Progenitor cell of endocrine pancreas (in vitro differentiated cells): ENCODE data around the gene CPAMD8. TPM values are rescaled to one million over a fixed set of nuclear protein-coding genes. Genes with fewer than 3 reads are reported as not detected.
A peak's percentile ranks its signal among the peaks of the same experiment; 100 is the strongest.

Experiments
- DNase-seq: peaks from one replicate; pipeline ENCODE4 v3.0.0; 2021; ENCODE audit warnings: low spot score; ENCODE audit not compliant: unreplicated experiment
- H3K27ac Mint-ChIP-seq: 2 replicates; pipeline ENCODE4 v1.8.0; 2021; ENCODE audit warnings: mild to moderate bottlenecking, moderate library complexity, mixed read lengths
- H3K27me3 Mint-ChIP-seq: 2 replicates; pipeline ENCODE4 v1.8.0; 2021; ENCODE audit warnings: mixed read lengths
- H3K36me3 Mint-ChIP-seq: 2 replicates; pipeline ENCODE4 v1.8.0; 2022; ENCODE audit warnings: mixed read lengths; ENCODE audit not compliant: insufficient read depth
- H3K4me1 Mint-ChIP-seq: 2 replicates; pipeline ENCODE4 v1.8.0; 2021; ENCODE audit warnings: low read depth, mixed read lengths
- H3K4me3 Mint-ChIP-seq: 2 replicates; pipeline ENCODE4 v1.8.0; 2021; ENCODE audit warnings: low read depth, mild to moderate bottlenecking, moderate library complexity, mixed read lengths
- H3K9me3 Mint-ChIP-seq: 2 replicates; pipeline ENCODE4 v1.8.0; 2021; ENCODE audit warnings: low read depth, mixed read lengths
- CTCF ChIP-seq: fragments of 200-600 bp; sonication (generic); IDR thresholded peaks from one replicate; pipeline ENCODE4 v1.5.0; 2021; ENCODE audit warnings: antibody characterized with exemption, mild to moderate bottlenecking; ENCODE audit not compliant: unreplicated experiment
- total RNA-seq: library from RNA; stranded (reverse); gene quantifications from 2 replicates; pipeline ENCODE4 v1.2.1, GENCODE V29; 2021

Gene CPAMD8
- total RNA-seq, 1 donor from 2014 or later, result 63.4 TPM

- H3K9me3 Mint-ChIP-seq, result no peaks in the 10 kb centered on the region
- H3K36me3 Mint-ChIP-seq, result peaks cover 13% of the 10 kb centered on the region
- no peaks in the 10 kb centered on the region for H3K4me1 Mint-ChIP-seq
- TF ChIP-seq CTCF, result no peak
- H3K4me3 Mint-ChIP-seq, result no peak overlapping the region
- no peak for DNase-seq
- H3K27me3 Mint-ChIP-seq, result no peaks in the 10 kb centered on the region
- no peak overlapping the region for H3K27ac Mint-ChIP-seq
Observed at GRCh38 chr19:16868423-16869130, 158.0 kb downstream of the CPAMD8 start.

DNA sequence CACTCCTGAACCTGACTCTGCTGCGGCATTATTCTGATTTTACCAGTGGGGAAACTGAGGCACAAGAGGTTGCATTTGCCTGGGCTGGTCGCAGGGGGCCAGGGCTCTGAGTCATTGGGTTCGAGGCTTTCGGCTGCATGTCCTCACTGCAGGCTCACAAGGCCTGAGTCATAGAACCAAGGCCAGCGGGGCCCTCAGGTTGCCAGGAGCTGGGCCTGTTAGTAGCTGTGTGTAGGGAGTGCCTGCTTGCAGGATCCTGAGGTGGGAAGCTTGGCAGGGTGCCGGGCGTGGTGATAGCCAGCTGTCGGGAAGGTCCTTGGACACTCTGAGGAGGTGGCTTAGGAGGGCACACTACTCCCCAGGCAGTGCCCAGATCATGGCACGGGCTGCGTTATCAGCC lies 159.4 kb downstream of the CPAMD8 start:
- Mint-ChIP-seq H3K9me3 (no peaks in the 10 kb centered on the region), H3K4me1 (no peaks in the 10 kb centered on the region), H3K27me3 (no peaks in the 10 kb centered on the region), H3K4me3 (no peak overlapping the region), H3K36me3 (peaks cover 12% of the 10 kb centered on the region), H3K27ac (no peak overlapping the region)
- TF ChIP-seq CTCF, result no peak
- no peak for DNase-seq

- no peaks in the 10 kb centered on the region for H3K9me3 Mint-ChIP-seq
- H3K27ac Mint-ChIP-seq, result no peak overlapping the region
- peaks cover 8% of the 10 kb centered on the region for H3K36me3 Mint-ChIP-seq
- no peak overlapping the region for H3K4me3 Mint-ChIP-seq
- no peaks in the 10 kb centered on the region for H3K4me1 Mint-ChIP-seq
- no peak for DNase-seq
- no peaks in the 10 kb centered on the region for H3K27me3 Mint-ChIP-seq
- TF ChIP-seq CTCF, result no peak
Observed at GRCh38 chr19:16862826-16863415, 163.7 kb downstream of the CPAMD8 start.

- no peaks in the 10 kb centered on the region for H3K27me3 Mint-ChIP-seq
- H3K27ac Mint-ChIP-seq, result no peak overlapping the region
- no peak for TF ChIP-seq CTCF
- H3K9me3 Mint-ChIP-seq, result no peaks in the 10 kb centered on the region
- no peaks in the 10 kb centered on the region for H3K4me1 Mint-ChIP-seq
- H3K4me3 Mint-ChIP-seq, result no peak overlapping the region
- DNase-seq, result no peak
- peaks cover 5% of the 10 kb centered on the region for H3K36me3 Mint-ChIP-seq
Observed at GRCh38 chr19:16861834-16862233, 164.8 kb downstream of the CPAMD8 start.

DNA sequence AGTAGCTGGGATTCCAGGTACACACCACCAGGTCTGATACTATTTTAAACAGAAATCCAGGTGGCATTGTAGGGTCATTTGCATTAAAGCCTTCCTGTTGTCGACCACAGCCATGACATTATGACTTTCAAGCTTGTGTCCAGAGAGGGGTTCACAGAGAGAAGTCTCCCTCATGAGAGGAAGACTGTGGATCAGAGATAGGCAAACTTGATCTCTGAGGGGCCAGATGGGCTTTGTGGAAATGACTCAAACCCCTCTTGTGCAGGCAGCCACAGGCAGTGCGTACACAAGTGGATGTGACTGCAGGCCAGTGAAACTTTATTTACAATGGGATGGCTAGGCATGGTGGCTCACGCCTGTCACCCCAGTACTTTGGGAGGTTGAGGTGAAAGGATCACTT lies 165.6 kb downstream of the CPAMD8 start:
- DNase-seq, result no peak
- no peak overlapping the region for H3K4me3 Mint-ChIP-seq
- H3K4me1 Mint-ChIP-seq, result no peaks in the 10 kb centered on the region
- no peaks in the 10 kb centered on the region for H3K9me3 Mint-ChIP-seq
- H3K27me3 Mint-ChIP-seq, result no peaks in the 10 kb centered on the region
- peak overlapping the region; percentile 37 for H3K27ac Mint-ChIP-seq
- no peak for TF ChIP-seq CTCF
- H3K36me3 Mint-ChIP-seq, result peaks cover 5% of the 10 kb centered on the region
